Colonic mucosa (tissue), 4 donors: ENCODE results near the gene ZSCAN10. TPM values are rescaled to one million over a fixed set of nuclear protein-coding genes. Genes with fewer than 3 reads are reported as not detected.
"Not testable (repeated sequence)": the region's sequence is repeated elsewhere in the genome, so short reads cannot be mapped to it uniquely, and the experiment has no call there.

ENCODE experiments used
- DNase-seq: peaks from one replicate; pipeline ENCODE4 v3.0.0-alpha.2; 2020
- H3K27ac ChIP-seq: fragments of 200-600 bp; one replicate; pipeline ENCODE4 v1.8.0; 2021
- H3K27me3 ChIP-seq: fragments of 200-600 bp; one replicate; pipeline ENCODE4 v1.8.0; 2021
- H3K36me3 ChIP-seq: fragments of 200-600 bp; one replicate; pipeline ENCODE4 v1.8.0; 2021
- H3K4me1 ChIP-seq: fragments of 200-600 bp; one replicate; pipeline ENCODE4 v1.8.0; 2021; ENCODE audit warnings: mild to moderate bottlenecking
- H3K4me3 ChIP-seq: fragments of 200-600 bp; one replicate; pipeline ENCODE4 v1.8.0; 2021
- H3K9ac ChIP-seq, 2 donors: one replicate each; pipeline ENCODE4 v1.7.0; 2013; ENCODE audit warnings: control low read depth in 2 of 2, low read depth in 2 of 2, low read length in 2 of 2
- H3K9me3 ChIP-seq: fragments of 200-600 bp; one replicate; pipeline ENCODE4 v1.8.0; 2021
- CTCF ChIP-seq: fragments of 200-600 bp; IDR thresholded peaks from one replicate; pipeline ENCODE4 v1.8.0; 2022; ENCODE audit warnings: antibody characterized with exemption, mild to moderate bottlenecking
- intact Hi-C: fragments of 100-400 bp; cut with DNase I; formaldehyde crosslinking; loops from one replicate; pipeline ENCODE4 v1.14.1; 2022
- total RNA-seq, 2 donors: library from RNA; stranded (reverse); fragmentation: NEBNext Ultra II Directional in 1 of 2; extraction: Animal tissue kit (Norgen Biotek cat#: 25700) in 1 of 2; gene quantifications; one replicate each; pipeline ENCODE4 v1.2.1, GENCODE V29; 2021
- donor health status: healthy.
- donor health status: DM: no; HTN: no; CAD: no.
- donor health status: DM: no; HTN: no; CAD: no.

ZSCAN10 gene
- total RNA-seq, 2 donors from 2014 or later, result 0.86 TPM; not detected in 1

DNA sequence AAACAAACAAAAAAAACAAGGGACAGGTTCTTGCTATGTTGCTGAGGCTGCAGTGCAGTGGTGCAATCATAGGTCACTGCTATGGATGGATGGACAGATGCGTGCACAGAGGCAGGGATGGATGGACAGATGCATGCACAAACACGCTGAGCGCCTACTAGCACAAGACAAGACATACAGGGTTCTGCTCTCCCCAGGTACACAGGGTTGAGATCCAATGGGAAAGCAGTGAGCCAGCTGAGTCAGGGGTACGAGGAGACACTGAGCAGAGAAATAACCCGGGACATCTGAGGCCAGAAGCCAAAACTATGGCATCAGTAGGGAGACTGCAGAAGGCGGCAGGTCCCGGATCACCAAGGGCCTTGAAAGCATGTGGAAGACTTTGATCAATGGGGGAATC lies 27.4 kb downstream of the ZSCAN10 start:
- no peak for TF ChIP-seq CTCF
- Histone ChIP-seq H3K27ac (no peak overlapping the region), H3K4me1 (no peaks in the 10 kb centered on the region), H3K36me3 (no peaks in the 10 kb centered on the region), H3K4me3 (no peak overlapping the region), H3K9me3 (no peaks in the 10 kb centered on the region), H3K27me3 (no peaks in the 10 kb centered on the region), H3K9ac (no peak overlapping the region)
- no peak for DNase-seq
- intact Hi-C loops, result no loop called here

DNA sequence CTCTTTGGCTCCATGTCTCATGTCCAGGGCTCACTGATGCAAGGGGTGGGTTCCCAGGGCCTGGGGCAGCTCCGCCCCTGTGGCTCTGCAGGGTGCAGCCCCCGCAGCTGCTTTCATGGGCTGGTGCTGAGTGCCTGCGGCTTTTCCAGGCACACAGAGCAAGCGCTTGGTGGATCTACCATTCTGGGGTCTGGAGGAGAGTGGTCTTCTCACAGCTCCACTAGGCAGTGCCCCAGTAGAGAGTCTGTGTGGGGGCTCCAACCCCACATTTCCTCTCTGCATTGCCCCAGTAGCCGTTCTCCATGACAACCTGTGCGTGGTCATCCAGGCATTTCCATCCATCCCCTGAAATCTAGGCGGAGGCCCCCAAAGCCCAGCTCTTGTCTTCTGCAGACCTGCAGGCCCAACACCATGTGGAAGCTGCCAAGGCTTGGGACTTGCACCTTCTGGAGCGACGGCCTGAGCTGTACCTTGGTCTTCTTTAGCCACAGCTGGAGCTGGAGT lies 28.4 kb downstream of the ZSCAN10 start:
- Histone ChIP-seq H3K36me3 (no peaks in the 10 kb centered on the region), H3K9ac (no peak overlapping the region), H3K4me3 (no peak overlapping the region), H3K27ac (no peak overlapping the region), H3K27me3 (no peaks in the 10 kb centered on the region), H3K4me1 (no peaks in the 10 kb centered on the region), H3K9me3 (no peaks in the 10 kb centered on the region)
- no peak for TF ChIP-seq CTCF
- DNase-seq, result no peak
- intact Hi-C loops, result no loop called here

- H3K9me3 ChIP-seq, DNase-seq, H3K36me3 ChIP-seq, H3K27me3 ChIP-seq, H3K9ac ChIP-seq, intact Hi-C loops, H3K4me3 ChIP-seq, H3K4me1 ChIP-seq, H3K27ac ChIP-seq: not testable (repeated sequence)
Measured at GRCh38 chr16:3069146-3069545, 29.9 kb downstream of the ZSCAN10 start.

DNA sequence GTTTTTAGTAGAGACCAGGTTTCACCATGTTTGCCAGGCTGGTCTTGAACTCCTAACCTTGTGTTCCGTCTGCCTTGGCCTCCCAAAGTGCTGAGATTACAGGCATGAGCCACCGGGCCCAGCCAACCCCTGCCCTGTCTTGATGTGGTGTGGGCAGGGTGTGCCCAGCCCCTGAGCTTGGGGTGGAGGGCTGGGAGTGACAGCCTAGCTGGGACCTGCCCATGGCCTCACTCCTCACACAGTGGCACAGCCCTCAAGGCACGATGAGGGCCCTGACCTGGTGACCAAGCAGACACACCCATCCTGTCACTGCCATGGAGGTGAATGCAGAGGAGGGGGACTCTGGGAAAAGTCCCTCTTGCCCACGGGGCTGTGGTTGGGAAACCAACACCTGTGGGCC lies 30.6 kb downstream of the ZSCAN10 start:
- Histone ChIP-seq H3K9ac (no peak overlapping the region), H3K9me3 (no peaks in the 10 kb centered on the region), H3K4me3 (no peak overlapping the region), H3K36me3 (no peaks in the 10 kb centered on the region), H3K27me3 (no peaks in the 10 kb centered on the region), H3K4me1 (peaks cover 5% of the 10 kb centered on the region), H3K27ac (peak overlapping the region; percentile 36)
- intact Hi-C loops, result no loop called here
- TF ChIP-seq CTCF, result no peak
- DNase-seq, result no peak

GRCh38 chr16:3066440-3066748 lies 32.7 kb downstream of the ZSCAN10 start:
- H3K9me3 ChIP-seq, result no peaks in the 10 kb centered on the region
- peaks cover 5% of the 10 kb centered on the region for H3K4me1 ChIP-seq
- no peak for TF ChIP-seq CTCF
- H3K4me3 ChIP-seq, result peak overlapping the region; percentile 49
- no peak for DNase-seq
- peak overlapping the region; percentile 48 to 76 for H3K9ac ChIP-seq
- no peaks in the 10 kb centered on the region for H3K27me3 ChIP-seq
- H3K27ac ChIP-seq, result peak overlapping the region; percentile 78
- intact Hi-C loops, result no loop called here
- no peaks in the 10 kb centered on the region for H3K36me3 ChIP-seq

GRCh38 chr16:3065742-3066439 lies 33.2 kb downstream of the ZSCAN10 start:
- TF ChIP-seq CTCF, result no peak
- Histone ChIP-seq H3K27ac (peak overlapping the region; percentile 78), H3K36me3 (no peaks in the 10 kb centered on the region), H3K9me3 (no peaks in the 10 kb centered on the region), H3K9ac (peak overlapping the region; percentile 48 to 76), H3K4me1 (peaks cover 5% of the 10 kb centered on the region), H3K4me3 (peak overlapping the region; percentile 49), H3K27me3 (no peaks in the 10 kb centered on the region)
- intact Hi-C loops, result no loop called here
- peak; percentile 60 for DNase-seq
